H9 (cell line): ENCODE data around the gene RLN3. TPM values are rescaled to one million over a fixed set of nuclear protein-coding genes. Genes with fewer than 3 reads are reported as not detected.

Experiments used
- DNase-seq: peaks from one replicate; pipeline ENCODE4 v3.0.0-alpha.2; 2017
- H2AFZ ChIP-seq: one replicate; pipeline ENCODE4 v1.6.1; 2013; ENCODE audit warnings: mild to moderate bottlenecking, low read length, control low read depth, moderate library complexity
- H2AK5ac ChIP-seq: 2 replicates; pipeline ENCODE4 v1.6.1; 2013; ENCODE audit warnings: low read length, control low read depth, mixed read lengths; ENCODE audit not compliant: insufficient read length
- H2BK120ac ChIP-seq: one replicate; pipeline ENCODE4 v1.6.1; 2013; ENCODE audit warnings: low read depth, mild to moderate bottlenecking, low read length, control low read depth, inconsistent platforms; ENCODE audit not compliant: poor library complexity, severe bottlenecking
- H2BK12ac ChIP-seq: 2 replicates; pipeline ENCODE4 v1.6.1; 2013; ENCODE audit warnings: low read length, control low read depth, mixed read lengths, low read depth; ENCODE audit not compliant: insufficient read length
- H2BK15ac ChIP-seq: 2 replicates; pipeline ENCODE4 v1.6.1; 2013; ENCODE audit warnings: low read depth, low read length, control low read depth
- H2BK20ac ChIP-seq: one replicate; pipeline ENCODE4 v1.6.1; 2013; ENCODE audit warnings: low read depth, mild to moderate bottlenecking, low read length, control low read depth, inconsistent platforms; ENCODE audit not compliant: poor library complexity, severe bottlenecking
- H2BK5ac ChIP-seq: 2 replicates; pipeline ENCODE4 v1.6.1; 2013; ENCODE audit warnings: low read length, control low read depth, mixed read lengths; ENCODE audit not compliant: insufficient read length
- H3K14ac ChIP-seq: 2 replicates; pipeline ENCODE4 v1.6.1; 2013; ENCODE audit warnings: low read length, control low read depth; ENCODE audit not compliant: insufficient read depth
- H3K18ac ChIP-seq: 2 replicates; pipeline ENCODE4 v1.6.1; 2013; ENCODE audit warnings: low read depth, mild to moderate bottlenecking, mixed read lengths, low read length, control low read depth; ENCODE audit not compliant: insufficient read length
- H3K23ac ChIP-seq: 2 replicates; pipeline ENCODE4 v1.6.1; 2013; ENCODE audit warnings: low read length, control low read depth, mixed read lengths, low read depth; ENCODE audit not compliant: insufficient read length
- H3K23me2 ChIP-seq: 2 replicates; pipeline ENCODE4 v1.6.1; 2013; ENCODE audit warnings: low read depth, mild to moderate bottlenecking, mixed read lengths, low read length, control low read depth; ENCODE audit not compliant: insufficient read length, poor library complexity, severe bottlenecking
- H3K27ac ChIP-seq: 2 replicates; pipeline ENCODE4 v1.5.1; 2013; ENCODE audit warnings: low read length, control low read depth, mixed read lengths, low read depth; ENCODE audit not compliant: insufficient read length
- H3K27me3 ChIP-seq: 2 replicates; pipeline ENCODE4 v1.6.1; 2013; ENCODE audit warnings: low read length, control low read depth, inconsistent platforms; ENCODE audit not compliant: insufficient read depth
- H3K4ac ChIP-seq: 2 replicates; pipeline ENCODE4 v1.6.1; 2013; ENCODE audit warnings: low read depth, mild to moderate bottlenecking, control low read depth, inconsistent platforms, low read length, moderate library complexity
- H3K4me1 ChIP-seq: 2 replicates; pipeline ENCODE4 v1.6.1; 2013; ENCODE audit warnings: low read length, control low read depth, inconsistent platforms; ENCODE audit not compliant: insufficient read depth
- H3K4me2 ChIP-seq: 2 replicates; pipeline ENCODE4 v1.6.1; 2013; ENCODE audit warnings: low read length, control low read depth, mixed read lengths; ENCODE audit not compliant: insufficient read length, insufficient read depth
- H3K56ac ChIP-seq: 2 replicates; pipeline ENCODE4 v1.6.1; 2013; ENCODE audit warnings: low read depth, mild to moderate bottlenecking, mixed read lengths, low read length, control low read depth; ENCODE audit not compliant: insufficient read length
- H3K79me1 ChIP-seq: 2 replicates; pipeline ENCODE4 v1.6.1; 2013; ENCODE audit warnings: low read depth, mild to moderate bottlenecking, moderate library complexity, low read length, control low read depth, inconsistent platforms; ENCODE audit not compliant: insufficient read depth, poor library complexity, severe bottlenecking
- H3K79me2 ChIP-seq: 2 replicates; pipeline ENCODE4 v1.6.1; 2013; ENCODE audit warnings: low read length, control low read depth, inconsistent platforms; ENCODE audit not compliant: insufficient read depth
- H3K9ac ChIP-seq: 2 replicates; pipeline ENCODE4 v1.6.1; 2013; ENCODE audit warnings: low read length, control low read depth, mixed read lengths; ENCODE audit not compliant: insufficient read length; ENCODE audit errors: extremely low read depth
- H3K9me3 ChIP-seq: one replicate; pipeline ENCODE4 v1.6.1; 2013; ENCODE audit warnings: low read depth, low read length, inconsistent platforms; ENCODE audit not compliant: control insufficient read depth
- H3T11ph ChIP-seq: one replicate; pipeline ENCODE4 v1.6.1; 2013; ENCODE audit warnings: mild to moderate bottlenecking, low read length, control low read depth, inconsistent platforms
- H4K20me1 ChIP-seq: one replicate; pipeline ENCODE4 v1.6.1; 2013; ENCODE audit not compliant: control insufficient read depth, insufficient read length, insufficient read depth
- H4K5ac ChIP-seq: 2 replicates; pipeline ENCODE4 v1.6.1; 2013; ENCODE audit warnings: low read depth, mild to moderate bottlenecking, mixed read lengths, low read length, control low read depth; ENCODE audit not compliant: insufficient read length
- H4K8ac ChIP-seq: replicated peaks from 2 replicates; pipeline ENCODE4 v1.6.1; 2013; ENCODE audit warnings: low read length, control low read depth, mixed read lengths, low read depth; ENCODE audit not compliant: insufficient read length
- H4K91ac ChIP-seq: 2 replicates; pipeline ENCODE4 v1.6.1; 2013; ENCODE audit warnings: low read depth, mild to moderate bottlenecking, moderate library complexity, mixed read lengths, low read length, control low read depth; ENCODE audit not compliant: insufficient read length
- H3K27ac Mint-ChIP-seq, 3 experiments: 2 replicates in 2 of 3; 3 replicates in 1 of 3; pipeline ENCODE4 v1.8.0; 2020 to 2021; ENCODE audit warnings: mixed read lengths in 3 of 3, mild to moderate bottlenecking in 1 of 3, moderate library complexity in 1 of 3
- H3K27me3 Mint-ChIP-seq: 2 replicates; pipeline ENCODE4 v1.8.0; 2021; ENCODE audit warnings: low read depth, mild to moderate bottlenecking, moderate library complexity, mixed read lengths
- H3K36me3 Mint-ChIP-seq, 3 experiments: 2 replicates in 2 of 3; 3 replicates in 1 of 3; pipeline ENCODE4 v1.8.0; 2020 to 2021; ENCODE audit warnings: low read depth in 3 of 3, mixed read lengths in 3 of 3; ENCODE audit not compliant: insufficient read depth in 1 of 3
- H3K4me1 Mint-ChIP-seq, 2 experiments: 2 replicates each; pipeline ENCODE4 v1.8.0; 2020; ENCODE audit warnings: mixed read lengths in 2 of 2
- H3K4me3 Mint-ChIP-seq, 2 experiments: 2 replicates in 1 of 2; 3 replicates in 1 of 2; pipeline ENCODE4 v1.8.0; 2020 to 2021; ENCODE audit warnings: mild to moderate bottlenecking in 2 of 2, mixed read lengths in 2 of 2, moderate library complexity in 1 of 2
- H3K9me3 Mint-ChIP-seq, 2 experiments: 2 replicates in 1 of 2; 3 replicates in 1 of 2; pipeline ENCODE4 v1.8.0; 2020; ENCODE audit warnings: mild to moderate bottlenecking in 2 of 2, mixed read lengths in 2 of 2, moderate library complexity in 1 of 2
- WGBS: extraction: QIAGEN DNeasy Blood & Tissue Kit; methylation state at CpG from one replicate; pipeline ENCODE4 v1.1.7; 2013; ENCODE audit warnings: missing lambda C conversion rate, low lambda C conversion rate, mixed read lengths; ENCODE audit not compliant: insufficient read length; ENCODE audit errors: extremely low coverage; 5-methylcytosine and 5-hydroxymethylcytosine counted together
- total RNA-seq: library from RNA; stranded (reverse); gene quantifications from 2 replicates; pipeline ENCODE4 v1.2.1, GENCODE V29; 2021
- TF ChIP-seq, protein P1 (sequence below): fragments of 200-600 bp; sonication (generic); conservative IDR thresholded peaks from 3 replicates; pipeline ENCODE4 v1.8.0; 2021; ENCODE audit warnings: antibody characterized with exemption, mild to moderate bottlenecking

Gene RLN3
- total RNA-seq, 1 experiment from 2014 or later, result not detected

DNA sequence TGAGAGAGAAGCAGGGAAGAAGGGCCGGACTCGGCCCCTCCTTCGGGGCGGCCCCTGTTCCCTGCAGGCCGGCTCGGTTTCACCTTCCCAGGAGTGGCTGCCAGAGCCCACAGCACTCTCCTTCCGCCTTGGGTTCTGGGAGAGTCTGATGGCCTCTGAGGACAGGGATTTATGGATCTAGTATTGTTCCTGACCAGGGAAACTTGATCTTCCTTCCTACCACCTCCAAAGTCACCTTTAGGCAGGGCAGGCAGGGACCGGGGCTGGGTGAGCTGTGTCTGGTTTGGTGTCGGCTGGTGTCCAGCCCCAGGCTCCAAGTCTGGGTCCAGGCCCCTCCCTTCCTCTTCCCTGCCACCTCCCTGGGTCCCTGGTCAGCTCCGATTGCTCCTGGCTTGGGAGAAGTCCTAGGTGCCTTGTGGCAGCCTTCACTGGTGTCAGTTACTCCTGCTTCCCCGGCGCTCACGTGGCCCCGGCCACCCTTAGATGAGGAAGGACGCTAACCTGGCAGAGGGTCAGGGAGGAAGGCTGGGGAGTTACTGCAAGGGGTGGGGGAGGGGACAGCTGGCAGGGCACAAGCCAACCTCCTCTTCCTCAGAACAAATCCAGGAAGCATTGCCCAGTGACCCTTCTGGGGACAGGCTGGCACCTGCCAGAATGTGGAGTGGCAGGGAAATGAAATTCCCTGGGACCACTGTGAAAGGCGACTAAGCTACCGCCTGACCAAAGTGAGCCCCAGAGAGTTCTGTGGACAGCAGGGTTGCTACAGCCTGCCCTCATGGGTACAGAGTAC is 40.7 kb upstream of the RLN3 start:
- no CpG with 5 or more reads among the region's 17 CpGs for WGBS
- no peak overlapping the region for H2BK20ac ChIP-seq
- no peak overlapping the region for H4K91ac ChIP-seq
- no peak overlapping the region for H3K4me2 ChIP-seq
- no peak overlapping the region for H2AFZ ChIP-seq
- H3K23ac ChIP-seq, result no peak overlapping the region
- no peaks in the 10 kb centered on the region for H3K23me2 ChIP-seq
- DNase-seq, result no peak
- H3K9ac ChIP-seq, result no peak overlapping the region
- no peak overlapping the region for H2BK120ac ChIP-seq
- Mint-ChIP-seq H3K9me3 (no peaks in the 10 kb centered on the region; a peak in 1 of 5 replicates), H3K27ac (peak overlapping the region; percentile 87 to 93 (median 92); a peak in 6 of 7 replicates), H3K4me3 (peak overlapping the region; percentile 15 to 51; a peak in 4 of 5 replicates), H3K4me1 (peaks cover 45 to 58% of the 10 kb centered on the region in 2 experiments), H3K27me3 (no peaks in the 10 kb centered on the region), H3K36me3 (peaks cover 0 to 31% (median 17%) of the 10 kb centered on the region in 3 experiments; a peak in 6 of 7 replicates)
- H3K9me3 ChIP-seq, result no peaks in the 10 kb centered on the region
- peaks cover 3% of the 10 kb centered on the region; the same call in 1 of the 2 replicates for H3K4me1 ChIP-seq
- H3K14ac ChIP-seq, result peak overlapping the region; percentile 4; the same call in 1 of the 2 replicates
- H3K56ac ChIP-seq, result no peak overlapping the region
- H2AK5ac ChIP-seq, result no peak overlapping the region
- H3K27ac ChIP-seq, result peak overlapping the region; percentile 6
- peak overlapping the region; percentile 3 for H2BK5ac ChIP-seq
- no peak overlapping the region for H2BK15ac ChIP-seq
- H4K5ac ChIP-seq, result no peak overlapping the region
- no peak overlapping the region for H3K4ac ChIP-seq
- no peak overlapping the region for H4K8ac ChIP-seq
- H2BK12ac ChIP-seq, result no peak overlapping the region
- no peaks in the 10 kb centered on the region for H4K20me1 ChIP-seq
- no peaks in the 10 kb centered on the region for H3K79me2 ChIP-seq
- no peak overlapping the region for H3T11ph ChIP-seq
- H3K79me1 ChIP-seq, result no peaks in the 10 kb centered on the region
- H3K27me3 ChIP-seq, result no peaks in the 10 kb centered on the region
- TF ChIP-seq, protein P1, sequence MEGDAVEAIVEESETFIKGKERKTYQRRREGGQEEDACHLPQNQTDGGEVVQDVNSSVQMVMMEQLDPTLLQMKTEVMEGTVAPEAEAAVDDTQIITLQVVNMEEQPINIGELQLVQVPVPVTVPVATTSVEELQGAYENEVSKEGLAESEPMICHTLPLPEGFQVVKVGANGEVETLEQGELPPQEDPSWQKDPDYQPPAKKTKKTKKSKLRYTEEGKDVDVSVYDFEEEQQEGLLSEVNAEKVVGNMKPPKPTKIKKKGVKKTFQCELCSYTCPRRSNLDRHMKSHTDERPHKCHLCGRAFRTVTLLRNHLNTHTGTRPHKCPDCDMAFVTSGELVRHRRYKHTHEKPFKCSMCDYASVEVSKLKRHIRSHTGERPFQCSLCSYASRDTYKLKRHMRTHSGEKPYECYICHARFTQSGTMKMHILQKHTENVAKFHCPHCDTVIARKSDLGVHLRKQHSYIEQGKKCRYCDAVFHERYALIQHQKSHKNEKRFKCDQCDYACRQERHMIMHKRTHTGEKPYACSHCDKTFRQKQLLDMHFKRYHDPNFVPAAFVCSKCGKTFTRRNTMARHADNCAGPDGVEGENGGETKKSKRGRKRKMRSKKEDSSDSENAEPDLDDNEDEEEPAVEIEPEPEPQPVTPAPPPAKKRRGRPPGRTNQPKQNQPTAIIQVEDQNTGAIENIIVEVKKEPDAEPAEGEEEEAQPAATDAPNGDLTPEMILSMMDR, result no peak
- peak overlapping the region; percentile 36 for H3K18ac ChIP-seq
